Endothelial cell of umbilical vein (primary cell): ENCODE measurements around the gene HBQ1. TPM values are rescaled to one million over a fixed set of nuclear protein-coding genes. Genes with fewer than 3 reads are reported as not detected.

Experiments used
- BruUV-seq: library from RNA; stranded (reverse); fragments of 400-500 nt; replicated peaks from 2 replicates; lab custom pipeline; 2021; lab: Mats Ljungman, UMichigan
- CTCF ChIA-PET: fragments of 300-600, 350-600 bp; sonication (Branson Sonifier 250); formaldehyde crosslinking; loops from one replicate; lab custom pipeline; 2021; ENCODE audit warnings: antibody characterized with exemption, inconsistent platforms; lab: Charles Lee
- POLR2A ChIA-PET: fragments of 300-600, 350-600 bp; sonication (Branson Sonifier 250); formaldehyde crosslinking; loops from one replicate; lab custom pipeline; 2021; ENCODE audit warnings: antibody characterized with exemption, inconsistent platforms; lab: Charles Lee
- DNase-seq: peaks from one replicate; pipeline ENCODE4 v3.0.0-alpha.2; 2011; ENCODE audit warnings: low read depth, low spot score
- FAIRE-seq: peaks from 2 replicates; lab custom pipeline; 2011; peaks lifted over from hg19 to GRCh38; lab: Jason Lieb, UNC
- H2AFZ ChIP-seq: 2 replicates; pipeline ENCODE4 v1.6.0; 2012; ENCODE audit warnings: low read depth, low read length, control low read depth, inconsistent platforms
- H3K27ac ChIP-seq: 2 replicates; pipeline ENCODE4 v1.5.1; 2011; ENCODE audit warnings: low read depth, mild to moderate bottlenecking, control low read depth, low read length, moderate library complexity; ENCODE audit not compliant: insufficient read depth
- H3K27me3 ChIP-seq, 2 experiments: 2 replicates each; pipeline versions ENCODE4 v1.6.0 to v1.6.1; 2011; ENCODE audit warnings: low read length in 2 of 2, mixed read lengths in 1 of 2; ENCODE audit not compliant: control insufficient read depth in 2 of 2, insufficient read depth in 2 of 2
- H3K36me3 ChIP-seq, 2 experiments: 2 replicates in 1 of 2; 3 replicates in 1 of 2; pipeline ENCODE4 v1.5.1; 2011; ENCODE audit warnings: low read length in 2 of 2, mild to moderate bottlenecking in 1 of 2, moderate library complexity in 1 of 2; ENCODE audit not compliant: control insufficient read depth in 2 of 2, insufficient read depth in 2 of 2; ENCODE audit errors: extremely low read depth in 1 of 2
- H3K4me1 ChIP-seq: 3 replicates; pipeline ENCODE4 v1.5.1; 2011; ENCODE audit warnings: mild to moderate bottlenecking, low read length; ENCODE audit not compliant: control insufficient read depth, insufficient read depth; ENCODE audit errors: extremely low read depth
- H3K4me2 ChIP-seq: 2 replicates; pipeline ENCODE4 v1.6.1; 2011; ENCODE audit warnings: low read length, control low read depth, mixed read lengths; ENCODE audit not compliant: insufficient read depth
- H3K4me3 ChIP-seq, 3 experiments: fragments of 200-600 bp in 1 of 3; sonication (generic), shearing (Covaris generic) in 1 of 3; replicated peaks in 1 of 3; 2 replicates each; pipeline ENCODE4 v1.5.1; 2011 to 2016; ENCODE audit warnings: control low read depth in 3 of 3, low read length in 3 of 3, mild to moderate bottlenecking in 2 of 3, inconsistent platforms in 1 of 3, low read depth in 1 of 3, moderate library complexity in 1 of 3; ENCODE audit not compliant: insufficient read depth in 1 of 3
- H3K79me2 ChIP-seq: 2 replicates; pipeline ENCODE4 v1.6.0; 2012; ENCODE audit warnings: low read length, inconsistent platforms; ENCODE audit not compliant: control insufficient read depth, insufficient read depth
- H3K9ac ChIP-seq: replicated peaks from 2 replicates; pipeline ENCODE3; 2011; ENCODE audit warnings: low read length, control low read depth; ENCODE audit not compliant: insufficient read depth; ENCODE audit errors: extremely low read depth
- H3K9me1 ChIP-seq: replicated peaks from 3 replicates; pipeline ENCODE4 v1.6.0; 2011; ENCODE audit warnings: mild to moderate bottlenecking, low read length; ENCODE audit not compliant: control insufficient read depth, insufficient read depth; ENCODE audit errors: extremely low read depth
- H3K9me3 ChIP-seq: replicated peaks from 2 replicates; pipeline ENCODE4 v1.5.1; 2012; ENCODE audit warnings: low read length, inconsistent platforms; ENCODE audit not compliant: control insufficient read depth, insufficient read depth
- H4K20me1 ChIP-seq: replicated peaks from 2 replicates; pipeline ENCODE3; 2011; ENCODE audit warnings: mild to moderate bottlenecking, low read length; ENCODE audit not compliant: control insufficient read depth, insufficient read depth; ENCODE audit errors: extremely low read depth
- CTCF ChIP-seq, 2 donors: IDR thresholded peaks; 1 replicate in 1 of 2; 2 replicates in 1 of 2; pipeline ENCODE4 v1.5.1; 2011; ENCODE audit warnings: low read length in 2 of 2, mild to moderate bottlenecking in 2 of 2, moderate library complexity in 2 of 2, control low read depth in 1 of 2, inconsistent platforms in 1 of 2, low read depth in 1 of 2; ENCODE audit not compliant: insufficient read depth in 1 of 2; ENCODE audit errors: extremely low read depth in 1 of 2
- EZH2 ChIP-seq: IDR thresholded peaks from 2 replicates; pipeline ENCODE4 v1.6.1; 2012; ENCODE audit warnings: borderline replicate concordance, low read depth, mild to moderate bottlenecking, moderate library complexity, low read length, inconsistent platforms; ENCODE audit not compliant: severe bottlenecking
- FOS ChIP-seq: IDR thresholded peaks from 2 replicates; pipeline ENCODE4 v1.6.1; 2011; ENCODE audit warnings: mild to moderate bottlenecking, low read length, moderate library complexity, borderline replicate concordance; ENCODE audit not compliant: insufficient read depth
- GATA2 ChIP-seq: IDR thresholded peaks from 2 replicates; pipeline ENCODE4 v1.7.0; 2011; ENCODE audit warnings: low read depth, mild to moderate bottlenecking, moderate library complexity, mixed read lengths, low read length; ENCODE audit not compliant: insufficient read length, insufficient read depth
- JUN ChIP-seq: IDR thresholded peaks from 2 replicates; pipeline ENCODE4 v1.6.1; 2011; ENCODE audit warnings: borderline replicate concordance, low read depth; ENCODE audit not compliant: insufficient read length, insufficient read depth
- MAX ChIP-seq: IDR thresholded peaks from 2 replicates; pipeline ENCODE4 v1.6.1; 2011; ENCODE audit not compliant: insufficient read depth, insufficient read length
- MYC ChIP-seq: IDR thresholded peaks from one replicate; pipeline ENCODE4 v1.6.1; 2011; ENCODE audit warnings: mild to moderate bottlenecking, low read depth, low read length
- POLR2A ChIP-seq: IDR thresholded peaks from 2 replicates; pipeline ENCODE4 v1.6.1; 2012; ENCODE audit warnings: low read depth, mild to moderate bottlenecking, control low read depth, low read length
- POLR2AphosphoS5 ChIP-seq: IDR thresholded peaks from 2 replicates; pipeline ENCODE4 v1.6.1; 2012; ENCODE audit warnings: low read depth, mild to moderate bottlenecking, control low read depth, low read length, moderate library complexity; ENCODE audit not compliant: insufficient read depth
- dilution Hi-C: fragments of 300-500 bp; cut with MboI; formaldehyde crosslinking; loops from one replicate; pipeline ENCODE4 v1.15.0; 2019; ENCODE audit warnings: low sequenced_read_pairs; ENCODE audit not compliant: extremely low pct_ligation_motif_present
- intact Hi-C: fragments of 100-400 bp; cut with micrococcal nuclease; formaldehyde crosslinking; loops from one replicate; pipeline ENCODE4 v1.10.0; 2022
- polyA plus RNA-seq, 4 experiments: library from polyadenylated mRNA; depleted of rRNA in 3 of 4; stranded (reverse) in 3 of 4; unstranded in 1 of 4; fragments of >200 nt; gene quantifications; 2 replicates each; pipeline versions ENCODE4 v1.2.1 to v1.2.3, GENCODE V29; 2011 to 2012; ENCODE audit warnings: missing spikeins in 1 of 4
- total RNA-seq: library from RNA; stranded (reverse); gene quantifications from 2 replicates; pipeline ENCODE4 v1.2.3, GENCODE V29; 2021

Gene HBQ1
- total and polyA plus RNA-seq, 2 donors (not counting 3 experiments of a cell fraction or from before 2014, with no cell fraction given) = 0.75 TPM; not detected in 1

DNA sequence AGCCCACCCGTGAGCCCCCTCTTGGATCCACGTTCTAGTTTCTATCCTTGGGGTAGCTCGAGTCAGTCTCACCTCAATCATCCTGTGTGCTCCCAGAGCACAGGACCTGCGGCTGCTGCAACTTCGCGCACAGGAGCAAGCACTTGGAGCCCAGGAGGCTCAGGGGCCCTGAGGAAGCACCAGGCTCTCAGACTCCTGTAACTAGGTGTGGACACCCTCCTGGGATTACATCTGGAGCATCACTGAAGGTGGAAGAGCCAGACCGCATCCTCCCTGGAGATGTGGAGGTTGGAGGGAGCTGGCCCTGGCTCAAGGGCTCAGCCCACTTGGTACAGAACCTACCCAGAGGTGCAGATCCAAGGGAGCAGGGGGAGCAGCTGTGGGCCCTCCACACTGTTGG, 2.7 kb downstream of the HBQ1 start:
- H3K9ac ChIP-seq = no peak overlapping the region
- no peak overlapping the region for H2AFZ ChIP-seq
- DNase-seq (no peak), FAIRE-seq (no peak)
- CTCF ChIA-PET = interaction anchor here (0.9 to 3.3 kb wide), 5 partner anchors 65 to 117 kb away, joined by 4 to 41 read pairs (median 12); no protein-coding TSS in a partner anchor
- no peak overlapping the region for H3K27ac ChIP-seq
- H4K20me1 ChIP-seq = no peaks in the 10 kb centered on the region
- dilution Hi-C loops (no loop called here), intact Hi-C loops (loop anchor here (5.0 kb wide), 1 partner anchor 169 kb away; the partner anchor contains the start of gene AXIN1)
- H3K27me3 ChIP-seq = peaks cover 10 to 14% of the 10 kb centered on the region in 2 experiments
- peaks cover 5% of the 10 kb centered on the region for H3K4me1 ChIP-seq
- H3K4me2 ChIP-seq = no peak overlapping the region
- POLR2A ChIA-PET = interaction anchor here (0.6 to 0.7 kb wide), 2 partner anchors 9 to 96 kb away, joined by 3 to 6 read pairs; no protein-coding TSS in a partner anchor
- TF ChIP-seq GATA2 (no peak), POLR2A (no peak), MYC (no peak), FOS (no peak), EZH2 (no peak), JUN (no peak), CTCF (IDR thresholded peaks at IDR 0.05; ENCODE audit: extremely low read depth in 1 of 2, insufficient read depth in 1 of 2, low read depth in 1 of 2, low read length in 2 of 2) (no peak), MAX (no peak), POLR2AphosphoS5 (no peak)
- no TSS peak for BruUV-seq
- H3K4me3 ChIP-seq = no peak overlapping the region
- H3K9me1 ChIP-seq = no peaks in the 10 kb centered on the region
- peaks cover 5 to 8% of the 10 kb centered on the region in 2 experiments for H3K36me3 ChIP-seq
- H3K9me3 ChIP-seq = no peaks in the 10 kb centered on the region
- H3K79me2 ChIP-seq = no peaks in the 10 kb centered on the region
